ENCODE results near the gene CBLN3. TPM values are rescaled to one million over a fixed set of nuclear protein-coding genes. Genes with fewer than 3 reads are reported as not detected.
"Not testable (repeated sequence)": the region's sequence is repeated elsewhere in the genome, so short reads cannot be mapped to it uniquely, and the experiment has no call there.

The CBLN3 gene
- polyA plus RNA-seq, 3 donors, result 0.07 to 1.1 TPM; not detected in 1

GRCh38 chr14:24473211-24473610 lies 43.7 kb upstream of the CBLN3 start:
- TF ChIP-seq, protein P1, sequence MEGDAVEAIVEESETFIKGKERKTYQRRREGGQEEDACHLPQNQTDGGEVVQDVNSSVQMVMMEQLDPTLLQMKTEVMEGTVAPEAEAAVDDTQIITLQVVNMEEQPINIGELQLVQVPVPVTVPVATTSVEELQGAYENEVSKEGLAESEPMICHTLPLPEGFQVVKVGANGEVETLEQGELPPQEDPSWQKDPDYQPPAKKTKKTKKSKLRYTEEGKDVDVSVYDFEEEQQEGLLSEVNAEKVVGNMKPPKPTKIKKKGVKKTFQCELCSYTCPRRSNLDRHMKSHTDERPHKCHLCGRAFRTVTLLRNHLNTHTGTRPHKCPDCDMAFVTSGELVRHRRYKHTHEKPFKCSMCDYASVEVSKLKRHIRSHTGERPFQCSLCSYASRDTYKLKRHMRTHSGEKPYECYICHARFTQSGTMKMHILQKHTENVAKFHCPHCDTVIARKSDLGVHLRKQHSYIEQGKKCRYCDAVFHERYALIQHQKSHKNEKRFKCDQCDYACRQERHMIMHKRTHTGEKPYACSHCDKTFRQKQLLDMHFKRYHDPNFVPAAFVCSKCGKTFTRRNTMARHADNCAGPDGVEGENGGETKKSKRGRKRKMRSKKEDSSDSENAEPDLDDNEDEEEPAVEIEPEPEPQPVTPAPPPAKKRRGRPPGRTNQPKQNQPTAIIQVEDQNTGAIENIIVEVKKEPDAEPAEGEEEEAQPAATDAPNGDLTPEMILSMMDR (IDR thresholded peaks at IDR 0.05), result no peak
- H3K36me3 ChIP-seq (replicated peaks in 1 of 2; ENCODE audit: control insufficient read depth in 1 of 2, insufficient read depth in 2 of 2, low read length in 2 of 2), result no peaks in the 10 kb centered on the region
- no peaks in the 10 kb centered on the region for H3K4me1 ChIP-seq (ENCODE audit: control insufficient read depth in 1 of 2, insufficient read depth in 2 of 2, low read length in 2 of 2)
- no peaks in the 10 kb centered on the region for H4K20me1 ChIP-seq (ENCODE audit: insufficient read depth, low read length)
- peaks cover 0 to 2% (median 0%) of the 10 kb centered on the region in 3 donors for H3K27me3 Mint-ChIP-seq (ENCODE audit: low read depth in 3 of 3)
- H3K4me2 ChIP-seq (replicated peaks; ENCODE audit: extremely low read depth, low read length, poor library complexity, severe bottlenecking), result no peak overlapping the region
- peaks cover 1 to 9% (median 6%) of the 10 kb centered on the region in 7 donors for H3K9me3 Mint-ChIP-seq
- peaks cover 0 to 6% of the 10 kb centered on the region in 2 donors for H3K9me3 ChIP-seq (replicated peaks in 1 of 2; ENCODE audit: control insufficient read depth in 1 of 2, insufficient read depth in 1 of 2, low read length in 2 of 2)
- 80% methylated on average over 11 of the region's 12 CpGs for WGBS (ENCODE audit: insufficient coverage)
- H3K27ac Mint-ChIP-seq, result no peak overlapping the region
- no peaks in the 10 kb centered on the region for H3K4me1 Mint-ChIP-seq
- no peaks in the 10 kb centered on the region for H3K36me3 Mint-ChIP-seq
- H3K27me3 ChIP-seq (ENCODE audit: control insufficient read depth in 2 of 2, insufficient read depth in 2 of 2, low read length in 2 of 2), result no peaks in the 10 kb centered on the region
- H2AFZ ChIP-seq (ENCODE audit: insufficient read depth, low read depth, low read length, poor library complexity, severe bottlenecking), result no peak overlapping the region
- H3K9ac ChIP-seq (ENCODE audit: insufficient read depth, low read length, poor library complexity, severe bottlenecking), result no peak overlapping the region
- DNase-seq, result no peak
- H3K4me3 Mint-ChIP-seq, result no peak overlapping the region
- H3K4me3 ChIP-seq (replicated peaks in 1 of 3; ENCODE audit: low read depth in 2 of 3, low read length in 3 of 3), result no peak overlapping the region
- no peak overlapping the region for H3K27ac ChIP-seq (ENCODE audit: low read depth in 1 of 2, low read length in 2 of 2)
- H3K79me2 ChIP-seq (ENCODE audit: insufficient read depth, low read length), result no peaks in the 10 kb centered on the region
- intact Hi-C loops (cut with micrococcal nuclease), result no loop called here

DNA sequence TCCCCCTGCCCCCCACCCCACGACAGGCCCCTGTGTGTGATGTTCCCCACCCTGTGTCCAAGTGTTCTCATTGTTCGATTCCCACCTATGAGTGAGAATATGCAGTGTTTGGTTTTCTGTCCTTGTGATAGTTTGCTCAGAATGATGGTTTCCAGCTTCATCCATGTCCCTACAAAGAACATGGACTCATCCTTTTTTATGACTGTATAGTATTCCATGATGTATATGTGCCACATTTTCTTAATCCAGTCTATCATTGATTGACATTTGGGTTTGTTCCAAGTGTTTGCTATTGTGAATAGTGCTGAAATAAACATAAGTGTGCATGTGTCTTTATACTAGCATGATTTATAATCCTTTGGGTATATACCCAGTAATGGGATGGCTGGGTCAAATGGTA lies 41.0 kb upstream of the CBLN3 start:
- H3K4me1 ChIP-seq (ENCODE audit: control insufficient read depth in 1 of 2, insufficient read depth in 2 of 2, low read length in 2 of 2); H3K4me1 Mint-ChIP-seq; H3K27ac Mint-ChIP-seq; H3K9me3 ChIP-seq (replicated peaks in 1 of 2; ENCODE audit: control insufficient read depth in 1 of 2, insufficient read depth in 1 of 2, low read length in 2 of 2); H3K27me3 ChIP-seq (ENCODE audit: control insufficient read depth in 2 of 2, insufficient read depth in 2 of 2, low read length in 2 of 2); H3K79me2 ChIP-seq (ENCODE audit: insufficient read depth, low read length); DNase-seq; H3K36me3 ChIP-seq (replicated peaks in 1 of 2; ENCODE audit: control insufficient read depth in 1 of 2, insufficient read depth in 2 of 2, low read length in 2 of 2); H2AFZ ChIP-seq (ENCODE audit: insufficient read depth, low read depth, low read length, poor library complexity, severe bottlenecking); H3K27me3 Mint-ChIP-seq (ENCODE audit: low read depth in 3 of 3); intact Hi-C loops (cut with micrococcal nuclease); H4K20me1 ChIP-seq (ENCODE audit: insufficient read depth, low read length); H3K4me3 ChIP-seq (replicated peaks in 1 of 3; ENCODE audit: low read depth in 2 of 3, low read length in 3 of 3); H3K4me3 Mint-ChIP-seq; H3K9ac ChIP-seq (ENCODE audit: insufficient read depth, low read length, poor library complexity, severe bottlenecking); H3K4me2 ChIP-seq (replicated peaks; ENCODE audit: extremely low read depth, low read length, poor library complexity, severe bottlenecking); H3K36me3 Mint-ChIP-seq; H3K27ac ChIP-seq (ENCODE audit: low read depth in 1 of 2, low read length in 2 of 2); H3K9me3 Mint-ChIP-seq: not testable (repeated sequence)
- no CpG with 5 or more reads among the region's 2 CpGs for WGBS (ENCODE audit: insufficient coverage)
